ENCODE measurements around the gene CDH13.

GRCh38 chr16:82735186-82735585, 108.4 kb downstream of the CDH13 start:
- TF ChIP-seq POLR2AphosphoS5 (IDR thresholded peaks at IDR 0.05; ENCODE audit: low read depth, low read length) (no peak), TAF1 (IDR thresholded peaks at IDR 0.05; ENCODE audit: borderline replicate concordance, insufficient read depth, low read length) (no peak), REST (IDR thresholded peaks at IDR 0.05; ENCODE audit: insufficient read depth in 1 of 2, low read depth in 2 of 2, low read length in 2 of 2) (no peak), SIN3A (IDR thresholded peaks at IDR 0.05; ENCODE audit: borderline replicate concordance, insufficient read depth, low read length) (no peak)
